Measurements from ENCODE around the gene CHRFAM7A.
"Not testable (repeated sequence)": the region's sequence is repeated elsewhere in the genome, so short reads cannot be mapped to it uniquely, and the experiment has no call there.

CHRFAM7A gene

DNA sequence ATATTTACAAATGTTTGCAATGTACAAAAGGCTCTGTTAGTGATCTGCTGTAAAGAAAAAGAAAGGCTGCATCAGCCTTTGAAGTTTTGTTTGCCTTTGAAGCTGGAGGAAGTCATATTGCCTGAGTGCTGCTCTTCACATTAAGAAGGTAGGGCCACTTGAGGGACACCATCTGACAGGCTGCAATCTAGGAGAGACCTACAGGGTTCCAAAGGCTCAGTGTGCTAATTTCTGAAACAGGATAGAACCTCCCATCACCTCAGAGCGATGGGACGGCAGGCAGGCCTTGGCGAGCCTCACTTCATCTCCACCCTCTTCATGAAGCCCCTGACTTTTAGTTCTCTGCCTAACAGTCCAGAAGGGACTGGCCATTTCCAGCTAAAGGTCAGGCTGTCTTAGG lies 77.6 kb downstream of the CHRFAM7A start:
- not testable (repeated sequence) for DNase-seq

DNA sequence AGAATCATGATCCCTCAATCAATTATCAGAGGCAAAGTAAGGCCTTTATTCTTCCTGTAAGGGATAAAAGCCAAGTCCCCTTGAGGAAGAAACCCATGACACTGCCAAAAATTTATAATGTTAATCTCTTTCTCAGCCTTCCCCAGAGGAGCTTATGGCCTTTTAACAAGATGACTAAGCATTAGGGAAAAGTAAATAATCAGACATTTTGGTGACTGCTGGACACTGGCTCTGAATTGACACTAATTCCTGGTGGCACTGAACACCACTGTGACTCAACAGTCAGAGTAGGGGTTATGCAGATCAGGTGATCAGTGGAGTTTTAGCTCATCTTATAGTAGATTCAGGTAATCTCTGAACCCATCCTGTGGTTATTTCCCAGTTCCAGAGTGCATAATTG lies 82.8 kb downstream of the CHRFAM7A start:
- not testable (repeated sequence) for DNase-seq

Measured in NCI-H2029 (cell line).